ENCODE measurements around the gene SRR.

Gene SRR

DNA sequence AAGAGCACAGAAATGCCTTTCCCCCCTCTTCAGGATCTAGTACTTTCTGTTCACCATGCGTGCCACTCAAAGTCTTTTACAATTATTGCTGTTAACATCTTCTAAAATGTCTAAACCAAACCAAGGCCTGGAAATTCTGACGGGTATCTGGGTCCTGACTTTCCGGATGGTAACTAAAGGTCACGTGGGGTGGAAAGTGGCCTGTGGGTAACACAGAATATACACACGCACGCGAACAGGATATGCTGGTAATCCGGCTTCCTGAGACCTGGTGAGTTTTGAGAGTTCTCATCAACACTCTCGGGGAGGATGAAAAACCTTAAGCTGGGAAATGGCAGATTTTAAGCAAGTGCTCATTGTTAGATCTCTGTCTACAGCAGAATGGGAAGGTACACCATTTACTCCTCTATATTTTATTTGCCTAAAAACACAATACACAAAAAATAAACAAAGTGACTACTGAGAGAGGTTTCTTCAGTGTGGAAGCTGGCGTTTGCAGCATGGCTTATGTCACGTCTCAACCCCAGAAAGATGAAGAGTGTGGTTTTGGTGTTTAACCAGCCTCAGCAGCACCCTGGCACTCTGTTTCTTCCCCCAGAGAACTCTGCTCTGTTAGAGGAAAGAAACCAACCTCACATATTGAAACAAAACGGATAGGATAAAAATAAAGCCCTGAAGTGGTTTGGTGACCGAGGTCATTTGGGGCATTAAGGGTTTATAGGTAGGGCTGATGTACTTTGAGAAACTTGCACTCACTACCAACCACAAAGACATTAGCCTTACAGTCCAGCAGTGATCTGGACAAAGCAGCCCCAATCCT is 37.5 kb upstream of the SRR start:
- no peak for DNase-seq (ENCODE audit: low read depth)
- H3K4me3 ChIP-seq (ENCODE audit: low read length), result no peak overlapping the region
- TF ChIP-seq, protein P1, sequence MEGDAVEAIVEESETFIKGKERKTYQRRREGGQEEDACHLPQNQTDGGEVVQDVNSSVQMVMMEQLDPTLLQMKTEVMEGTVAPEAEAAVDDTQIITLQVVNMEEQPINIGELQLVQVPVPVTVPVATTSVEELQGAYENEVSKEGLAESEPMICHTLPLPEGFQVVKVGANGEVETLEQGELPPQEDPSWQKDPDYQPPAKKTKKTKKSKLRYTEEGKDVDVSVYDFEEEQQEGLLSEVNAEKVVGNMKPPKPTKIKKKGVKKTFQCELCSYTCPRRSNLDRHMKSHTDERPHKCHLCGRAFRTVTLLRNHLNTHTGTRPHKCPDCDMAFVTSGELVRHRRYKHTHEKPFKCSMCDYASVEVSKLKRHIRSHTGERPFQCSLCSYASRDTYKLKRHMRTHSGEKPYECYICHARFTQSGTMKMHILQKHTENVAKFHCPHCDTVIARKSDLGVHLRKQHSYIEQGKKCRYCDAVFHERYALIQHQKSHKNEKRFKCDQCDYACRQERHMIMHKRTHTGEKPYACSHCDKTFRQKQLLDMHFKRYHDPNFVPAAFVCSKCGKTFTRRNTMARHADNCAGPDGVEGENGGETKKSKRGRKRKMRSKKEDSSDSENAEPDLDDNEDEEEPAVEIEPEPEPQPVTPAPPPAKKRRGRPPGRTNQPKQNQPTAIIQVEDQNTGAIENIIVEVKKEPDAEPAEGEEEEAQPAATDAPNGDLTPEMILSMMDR (conservative IDR thresholded peaks at IDR 0.05; ENCODE audit: low read depth, low read length), result no peak

DNA sequence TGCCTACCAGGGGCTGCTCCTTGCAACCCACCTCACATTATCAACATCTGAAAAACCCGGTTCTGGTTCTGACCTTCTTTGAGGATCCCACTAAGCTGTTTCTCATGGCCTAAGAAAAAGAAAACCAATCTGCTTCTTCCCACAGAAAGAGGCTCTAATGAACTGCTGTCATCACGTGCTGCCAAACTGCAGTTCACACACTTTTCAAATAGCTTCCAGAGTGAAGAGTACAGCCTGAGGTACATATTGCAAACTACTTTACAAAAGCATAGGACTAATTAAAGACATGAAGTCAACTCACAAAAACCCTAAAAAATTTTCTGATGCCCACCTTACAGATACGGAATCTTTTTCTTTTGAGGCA is 36.9 kb upstream of the SRR start:
- no peak overlapping the region for H3K4me3 ChIP-seq (ENCODE audit: low read length)
- TF ChIP-seq, protein P1 (conservative IDR thresholded peaks at IDR 0.05; ENCODE audit: low read depth, low read length), result no peak
- no peak for DNase-seq (ENCODE audit: low read depth)

DNA sequence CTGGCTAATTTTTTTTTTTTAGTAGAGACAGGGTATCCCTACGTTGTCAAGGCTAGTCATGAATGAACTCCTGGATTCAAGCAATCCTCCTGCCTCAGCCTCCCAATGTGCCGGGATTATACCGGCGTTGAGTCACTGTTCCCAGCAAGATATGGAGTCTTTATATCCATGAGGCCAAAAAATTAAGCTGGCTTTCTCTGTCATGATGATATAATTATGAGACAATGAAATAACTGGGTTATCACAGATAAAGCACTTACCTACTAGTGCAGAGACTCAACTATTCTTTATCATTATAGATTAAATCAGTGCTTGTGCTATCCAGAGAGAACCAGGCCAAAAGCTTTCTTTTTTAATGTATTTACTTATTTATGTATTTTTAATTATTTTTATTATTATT is 36.4 kb upstream of the SRR start:
- DNase-seq (ENCODE audit: low read depth), result no peak
- TF ChIP-seq, protein P1 (conservative IDR thresholded peaks at IDR 0.05; ENCODE audit: low read depth, low read length), result no peak
- no peak overlapping the region for H3K4me3 ChIP-seq (ENCODE audit: low read length)

DNA sequence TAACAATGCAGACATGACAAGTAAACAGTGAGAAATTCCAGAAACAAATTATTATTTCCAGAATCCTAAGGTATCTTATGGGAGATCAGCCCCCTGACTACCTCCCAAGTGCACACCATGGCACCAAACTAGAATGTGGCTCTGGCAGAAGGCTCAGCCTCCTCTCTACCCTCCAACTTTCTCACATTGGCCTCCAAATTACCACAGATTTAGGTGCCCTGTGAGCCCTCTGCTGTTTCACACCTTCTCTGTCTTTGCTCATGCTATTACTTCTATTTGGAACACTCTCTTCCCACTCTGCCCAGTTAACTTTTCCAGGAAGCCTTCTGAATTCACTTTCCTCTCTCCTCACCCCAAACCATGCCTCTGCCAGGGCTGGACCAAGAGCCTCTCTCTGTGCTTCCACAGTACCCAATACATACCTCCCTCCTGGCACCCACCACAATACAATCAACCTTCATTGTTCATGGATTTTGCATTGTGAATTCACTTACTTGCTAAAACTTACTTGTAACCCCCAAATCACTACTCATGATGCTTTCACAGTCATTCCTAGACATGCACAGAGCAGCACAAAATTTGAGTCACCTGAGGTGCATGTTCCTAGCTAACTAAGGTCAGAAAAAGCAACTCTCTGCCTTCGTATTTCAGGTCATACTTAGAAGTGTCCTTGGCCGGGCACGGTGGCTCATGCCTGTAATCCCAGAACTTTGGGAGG is 31.6 kb upstream of the SRR start:
- TF ChIP-seq, protein P1 (conservative IDR thresholded peaks at IDR 0.05; ENCODE audit: low read depth, low read length), result no peak
- no peak overlapping the region for H3K4me3 ChIP-seq (ENCODE audit: low read length)
- DNase-seq (ENCODE audit: low read depth), result no peak

DNA sequence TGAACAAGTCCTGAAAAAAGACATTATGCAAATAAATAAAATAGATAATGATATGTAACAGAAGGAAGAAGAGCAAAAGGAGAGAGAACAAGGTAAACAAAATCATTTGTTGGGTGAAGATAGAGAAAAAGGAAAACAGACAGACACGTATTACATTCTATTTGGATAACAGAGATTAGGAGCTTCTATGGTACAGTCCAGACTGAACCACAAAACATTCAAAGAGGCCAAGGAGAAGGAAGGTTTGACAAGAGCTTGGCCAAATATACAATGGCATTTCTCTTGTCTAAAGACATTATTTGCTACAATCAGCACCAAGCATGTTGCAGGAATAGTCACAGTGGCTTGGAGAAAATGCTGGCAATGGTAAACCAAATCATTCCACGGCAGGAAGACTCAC is 29.3 kb upstream of the SRR start:
- no peak overlapping the region for H3K4me3 ChIP-seq (ENCODE audit: low read length)
- no peak for DNase-seq (ENCODE audit: low read depth)
- TF ChIP-seq, protein P1 (conservative IDR thresholded peaks at IDR 0.05; ENCODE audit: low read depth, low read length), result no peak

DNA sequence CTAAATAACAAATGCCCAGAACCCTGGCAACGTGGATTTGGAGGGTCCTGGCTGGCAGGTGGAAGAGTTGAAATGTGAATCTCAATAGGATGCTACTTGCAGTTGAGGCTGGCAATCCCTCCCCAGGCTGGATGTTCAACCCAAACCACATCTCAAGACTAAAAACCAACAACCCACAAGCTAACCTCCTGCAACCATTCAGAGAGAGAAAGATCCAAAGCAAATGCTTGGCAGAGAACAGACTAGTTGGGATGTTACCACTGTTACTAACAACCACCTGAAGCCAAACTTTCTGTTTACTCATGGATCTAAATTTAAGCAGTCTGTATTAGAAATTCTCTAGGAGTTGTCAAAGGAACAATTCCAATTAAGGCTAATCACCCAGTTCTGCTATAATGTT is 28.0 kb upstream of the SRR start:
- no peak for DNase-seq (ENCODE audit: low read depth)
- no peak overlapping the region for H3K4me3 ChIP-seq (ENCODE audit: low read length)
- TF ChIP-seq, protein P1 (conservative IDR thresholded peaks at IDR 0.05; ENCODE audit: low read depth, low read length), result no peak
